22Rv1 (cell line): Measurements from ENCODE around the gene IFNK.

Experiments
- H3K27ac ChIP-seq: fragments of 450-650 bp; 2 replicates; pipeline ENCODE4 v1.5.1; 2017
- CTCF ChIP-seq: fragments of 450-650 bp; IDR thresholded peaks from 2 replicates; pipeline ENCODE4 v1.5.1; 2017; ENCODE audit warnings: mild to moderate bottlenecking
- ZFX ChIP-seq: fragments of 450-650 bp; IDR thresholded peaks from 2 replicates; pipeline ENCODE4 v1.6.1; 2017; ENCODE audit warnings: antibody characterized with exemption, borderline replicate concordance

The IFNK gene

GRCh38 chr9:27524236-27524635, at the start of gene IFNK:
Gene IFNK, plus strand, starts transcription at chr9:27524290. Its CDS starts 47 bp downstream, at chr9:27524337.
- no peak for TF ChIP-seq CTCF
- TF ChIP-seq ZFX, result no peak

GRCh38 chr9:27474305-27474704, 49.8 kb upstream of the IFNK start:
- TF ChIP-seq ZFX (no peak), CTCF (no peak)
- no peak overlapping the region for H3K27ac ChIP-seq

More at GRCh38 chr9:27524236-27524635, at the start of gene IFNK:
- H3K27ac ChIP-seq, result no peak within 1 kb of the TSS

- TF ChIP-seq ZFX, result no peak
- no peak for TF ChIP-seq CTCF
- no peak overlapping the region for H3K27ac ChIP-seq
Measured at GRCh38 chr9:27475057-27475595, 49.0 kb upstream of the IFNK start.

GRCh38 chr9:27476870-27477515, 47.1 kb upstream of the IFNK start:
- TF ChIP-seq CTCF, result no peak
- no peak for TF ChIP-seq ZFX
- H3K27ac ChIP-seq, result no peak overlapping the region

GRCh38 chr9:27478322-27478721, 45.8 kb upstream of the IFNK start:
- no peak for TF ChIP-seq CTCF
- TF ChIP-seq ZFX, result no peak

GRCh38 chr9:27482709-27483108, 41.4 kb upstream of the IFNK start:
- H3K27ac ChIP-seq, result no peak overlapping the region

More at GRCh38 chr9:27478322-27478721, 45.8 kb upstream of the IFNK start:
- H3K27ac ChIP-seq, result no peak overlapping the region

More at GRCh38 chr9:27482709-27483108, 41.4 kb upstream of the IFNK start:
- no peak for TF ChIP-seq ZFX
- TF ChIP-seq CTCF, result no peak
